Mesothelial cell of epicardium (in vitro differentiated cells): ENCODE measurements around the gene NPEPL1. TPM values are rescaled to one million over a fixed set of nuclear protein-coding genes. Genes with fewer than 3 reads are reported as not detected.

ENCODE experiments used
- DNase-seq, 2 experiments: peaks; one replicate each; pipeline ENCODE4 v3.0.0; 2021; ENCODE audit warnings: low spot score in 2 of 2; ENCODE audit not compliant: unreplicated experiment in 2 of 2
- H3K27ac Mint-ChIP-seq: 2 replicates; pipeline ENCODE4 v1.8.0; 2021; ENCODE audit warnings: mixed read lengths
- H3K27me3 Mint-ChIP-seq: 2 replicates; pipeline ENCODE4 v1.8.0; 2021; ENCODE audit warnings: low read depth, mixed read lengths
- H3K36me3 Mint-ChIP-seq: 2 replicates; pipeline ENCODE4 v1.8.0; 2021; ENCODE audit warnings: mixed read lengths
- H3K4me1 Mint-ChIP-seq: 2 replicates; pipeline ENCODE4 v1.8.0; 2021; ENCODE audit warnings: mixed read lengths
- H3K4me3 Mint-ChIP-seq: 2 replicates; pipeline ENCODE4 v1.8.0; 2021; ENCODE audit warnings: mild to moderate bottlenecking, moderate library complexity, mixed read lengths
- H3K9me3 Mint-ChIP-seq: 2 replicates; pipeline ENCODE4 v1.8.0; 2021; ENCODE audit warnings: mixed read lengths
- total RNA-seq: library from RNA; stranded (reverse); gene quantifications from 3 replicates; pipeline ENCODE4 v1.2.1, GENCODE V29; 2021
- TF ChIP-seq, protein P1 (sequence below): fragments of 200-600 bp; sonication (generic); IDR thresholded peaks from one replicate; pipeline ENCODE4 v1.5.0; 2021; ENCODE audit warnings: antibody characterized with exemption; ENCODE audit not compliant: unreplicated experiment

The NPEPL1 gene
- total RNA-seq, 1 donor from 2014 or later: 65.8 TPM

DNA sequence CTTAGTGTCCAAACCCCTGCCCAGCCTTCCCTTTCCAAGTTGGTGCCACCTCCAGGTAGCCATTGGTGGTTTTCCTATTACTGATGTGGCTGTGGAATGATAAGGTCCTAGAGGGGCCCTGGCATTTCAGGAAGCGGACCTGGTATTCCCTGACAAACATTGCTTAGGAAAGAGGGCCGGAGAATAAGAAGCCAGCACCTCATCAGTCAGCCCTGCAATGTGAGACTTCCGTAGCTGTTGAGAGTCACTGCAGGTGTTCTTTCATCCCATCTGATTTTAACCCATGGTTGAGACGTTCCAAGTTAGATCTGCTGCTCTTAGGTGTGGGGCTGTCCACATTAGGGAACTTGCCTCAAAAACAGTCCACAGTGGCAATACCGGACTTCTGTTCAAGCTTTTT lies 14.8 kb upstream of the NPEPL1 start:
- TF ChIP-seq, protein P1, sequence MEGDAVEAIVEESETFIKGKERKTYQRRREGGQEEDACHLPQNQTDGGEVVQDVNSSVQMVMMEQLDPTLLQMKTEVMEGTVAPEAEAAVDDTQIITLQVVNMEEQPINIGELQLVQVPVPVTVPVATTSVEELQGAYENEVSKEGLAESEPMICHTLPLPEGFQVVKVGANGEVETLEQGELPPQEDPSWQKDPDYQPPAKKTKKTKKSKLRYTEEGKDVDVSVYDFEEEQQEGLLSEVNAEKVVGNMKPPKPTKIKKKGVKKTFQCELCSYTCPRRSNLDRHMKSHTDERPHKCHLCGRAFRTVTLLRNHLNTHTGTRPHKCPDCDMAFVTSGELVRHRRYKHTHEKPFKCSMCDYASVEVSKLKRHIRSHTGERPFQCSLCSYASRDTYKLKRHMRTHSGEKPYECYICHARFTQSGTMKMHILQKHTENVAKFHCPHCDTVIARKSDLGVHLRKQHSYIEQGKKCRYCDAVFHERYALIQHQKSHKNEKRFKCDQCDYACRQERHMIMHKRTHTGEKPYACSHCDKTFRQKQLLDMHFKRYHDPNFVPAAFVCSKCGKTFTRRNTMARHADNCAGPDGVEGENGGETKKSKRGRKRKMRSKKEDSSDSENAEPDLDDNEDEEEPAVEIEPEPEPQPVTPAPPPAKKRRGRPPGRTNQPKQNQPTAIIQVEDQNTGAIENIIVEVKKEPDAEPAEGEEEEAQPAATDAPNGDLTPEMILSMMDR: no peak
- peaks cover 50% of the 10 kb centered on the region for H3K36me3 Mint-ChIP-seq
- H3K4me3 Mint-ChIP-seq: no peak overlapping the region
- H3K27me3 Mint-ChIP-seq: no peaks in the 10 kb centered on the region
- H3K9me3 Mint-ChIP-seq: no peaks in the 10 kb centered on the region
- H3K4me1 Mint-ChIP-seq: no peaks in the 10 kb centered on the region
- no peak overlapping the region for H3K27ac Mint-ChIP-seq
- DNase-seq: no peak

DNA sequence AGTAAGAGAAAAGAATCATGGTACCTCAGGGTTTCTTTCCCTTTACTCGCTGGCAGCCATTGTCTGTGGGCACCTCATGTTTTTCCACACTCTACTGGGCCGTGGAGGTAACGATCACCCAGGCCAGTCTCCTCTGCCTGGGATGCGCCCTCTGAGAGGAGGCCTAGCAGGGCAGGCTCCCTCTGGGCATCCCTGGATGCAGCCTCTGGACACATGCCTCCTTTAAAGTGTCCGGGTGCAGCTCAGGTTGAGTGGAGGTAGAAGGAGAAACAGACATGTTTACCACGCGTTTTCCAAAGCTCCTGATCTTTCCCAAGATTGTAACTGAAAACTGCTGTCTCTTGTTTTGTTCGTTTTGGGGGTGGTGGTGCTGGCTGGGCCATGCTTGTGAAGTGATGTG lies 13.8 kb upstream of the NPEPL1 start:
- no peak overlapping the region for H3K4me3 Mint-ChIP-seq
- H3K27ac Mint-ChIP-seq: no peak overlapping the region
- peaks cover 52% of the 10 kb centered on the region for H3K36me3 Mint-ChIP-seq
- no peaks in the 10 kb centered on the region for H3K27me3 Mint-ChIP-seq
- no peak for DNase-seq
- H3K9me3 Mint-ChIP-seq: no peaks in the 10 kb centered on the region
- TF ChIP-seq, protein P1: no peak
- no peaks in the 10 kb centered on the region for H3K4me1 Mint-ChIP-seq

DNA sequence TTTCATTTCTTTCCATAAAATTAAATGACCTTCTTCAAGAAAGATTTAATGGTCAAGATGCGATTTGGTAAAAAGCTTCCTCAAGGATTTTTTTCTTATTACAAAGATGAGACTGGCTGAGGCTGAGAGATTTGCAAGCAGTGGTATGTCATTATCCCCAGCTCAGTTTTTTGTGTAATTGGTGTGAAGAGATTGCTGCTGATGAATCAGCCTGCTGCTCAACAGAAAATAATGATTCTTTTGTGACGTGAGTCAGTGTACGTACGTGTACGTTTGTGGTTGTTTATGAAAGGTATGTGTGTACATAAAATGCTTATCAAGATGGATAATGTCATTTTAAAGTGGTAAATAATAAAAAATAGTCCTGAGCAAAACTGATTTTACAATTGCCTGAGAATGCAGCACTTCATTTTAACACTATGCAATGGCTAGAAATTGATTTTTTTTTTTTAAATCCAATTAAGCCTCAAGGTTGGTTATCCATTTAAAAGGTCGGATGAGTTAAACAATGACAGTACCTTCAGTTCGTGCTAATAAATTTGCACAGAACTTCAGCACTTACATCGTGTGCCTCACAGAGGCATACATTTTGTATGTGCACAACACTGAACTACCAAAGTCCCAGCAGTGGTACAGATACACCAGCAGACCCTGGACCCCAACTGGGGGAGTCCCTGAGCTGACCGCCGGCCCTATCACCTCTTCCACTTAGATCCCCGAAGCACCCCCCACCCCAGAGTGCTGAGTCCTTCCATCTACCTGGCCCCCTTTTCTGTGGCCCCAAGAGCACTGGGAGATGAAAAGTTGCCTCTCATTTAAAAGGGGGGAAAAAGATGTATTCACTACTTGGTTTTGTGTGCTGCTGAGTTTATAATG lies 9.7 kb upstream of the NPEPL1 start:
- TF ChIP-seq, protein P1: no peak
- H3K27ac Mint-ChIP-seq: no peak overlapping the region
- H3K4me3 Mint-ChIP-seq: no peak overlapping the region
- H3K36me3 Mint-ChIP-seq: peaks cover 38% of the 10 kb centered on the region
- no peaks in the 10 kb centered on the region for H3K9me3 Mint-ChIP-seq
- no peaks in the 10 kb centered on the region for H3K4me1 Mint-ChIP-seq
- no peaks in the 10 kb centered on the region for H3K27me3 Mint-ChIP-seq
- no peak for DNase-seq

DNA sequence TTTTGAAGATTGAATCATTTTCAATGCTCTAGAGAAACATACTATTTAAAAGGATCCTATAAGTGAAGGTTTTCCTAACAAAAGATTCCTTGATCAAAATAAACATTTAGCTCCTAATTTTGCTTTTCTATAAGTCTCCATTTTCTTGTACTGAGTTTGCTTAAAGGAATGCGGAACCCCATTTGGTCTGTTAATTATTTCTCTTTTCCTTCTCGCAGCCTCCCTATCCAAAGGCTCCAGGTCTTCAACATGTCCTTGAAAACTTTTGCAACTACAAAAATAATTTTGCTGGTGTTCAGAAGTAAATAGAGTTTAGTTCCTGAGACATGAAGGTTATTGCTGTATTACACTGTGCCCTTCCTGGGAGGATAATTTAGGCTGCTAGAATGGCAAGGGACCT lies 8.3 kb upstream of the NPEPL1 start:
- H3K36me3 Mint-ChIP-seq: peaks cover 33% of the 10 kb centered on the region
- TF ChIP-seq, protein P1: no peak
- no peaks in the 10 kb centered on the region for H3K27me3 Mint-ChIP-seq
- H3K27ac Mint-ChIP-seq: no peak overlapping the region
- H3K9me3 Mint-ChIP-seq: no peaks in the 10 kb centered on the region
- no peak for DNase-seq
- no peak overlapping the region for H3K4me3 Mint-ChIP-seq
- H3K4me1 Mint-ChIP-seq: no peaks in the 10 kb centered on the region

DNA sequence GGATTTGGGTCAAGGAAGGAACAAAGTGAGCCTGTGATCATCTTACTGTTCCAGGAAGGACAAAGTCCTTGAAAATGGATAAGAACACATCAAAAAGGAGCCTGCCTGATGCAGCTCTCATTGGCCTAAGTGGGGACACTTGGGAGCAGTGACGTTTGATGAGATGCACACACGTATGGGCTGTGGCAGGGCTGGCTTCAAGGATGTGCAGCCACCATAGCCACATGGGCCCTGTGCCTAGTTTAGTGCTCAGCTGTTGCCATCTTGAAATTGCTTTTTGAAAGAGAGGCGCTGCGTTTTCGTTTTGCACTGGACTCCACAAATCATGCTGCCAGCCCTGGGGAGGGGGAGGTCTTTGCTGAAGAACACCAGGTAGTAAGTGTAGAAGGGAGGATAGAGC lies 6.6 kb upstream of the NPEPL1 start:
- H3K27me3 Mint-ChIP-seq: no peaks in the 10 kb centered on the region

More for the DNA sequence above, 6.6 kb upstream of the NPEPL1 start:
- Mint-ChIP-seq H3K4me3 (no peak overlapping the region), H3K4me1 (no peaks in the 10 kb centered on the region), H3K27ac (no peak overlapping the region), H3K9me3 (no peaks in the 10 kb centered on the region), H3K36me3 (peaks cover 23% of the 10 kb centered on the region)
- DNase-seq: no peak
- TF ChIP-seq, protein P1: no peak
